K562 (cell line): ENCODE data around the gene UBALD2. TPM values are rescaled to one million over a fixed set of nuclear protein-coding genes. Genes with fewer than 3 reads are reported as not detected.

Source experiments
- ATAC-seq: fragments of 200-7000 bp; cut with Tn5 transposase; 3 replicates; pipeline ENCODE4 v1.9.1; 2020; ENCODE audit warnings: moderate library complexity
- BruUV-seq: library from RNA; stranded (reverse); fragments of 400-500 nt; replicated peaks from 2 replicates; lab custom pipeline; 2021; lab: Mats Ljungman, UMichigan
- CTCF ChIA-PET: fragments of 300-600 bp; formaldehyde crosslinking; extraction: SDS; loops from one replicate; lab custom pipeline; 2021; ENCODE audit warnings: low intra/inter-chr PET ratio; lab: Yijun Ruan, JAX
- POLR2A ChIA-PET: fragments of 300-600, 350-650 bp; sonication (Branson Sonifier 250); formaldehyde crosslinking; extraction: SDS; loops from one replicate; lab custom pipeline; 2021; ENCODE audit warnings: antibody characterized with exemption, inconsistent platforms; lab: Yijun Ruan, JAX
- DNase-seq, 4 experiments: peaks; one replicate each; pipeline versions ENCODE4 v3.0.0 to v3.0.0-alpha.2; 2011 to 2018; ENCODE audit warnings: low spot score in 3 of 4, mixed read lengths in 3 of 4; ENCODE audit errors: extremely low read depth in 1 of 4
- FAIRE-seq: peaks from 2 replicates; lab custom pipeline; 2011; peaks lifted over from hg19 to GRCh38; lab: Jason Lieb, UNC
- H2AFZ ChIP-seq: 2 replicates; pipeline ENCODE4 v1.6.0; 2011; ENCODE audit warnings: low read depth, low read length, control low read depth, inconsistent platforms
- H3K27ac ChIP-seq: fragments of 200-600 bp; 3 replicates; pipeline ENCODE4 v1.8.0; 2011; ENCODE audit warnings: low read depth, mild to moderate bottlenecking, control low read depth, inconsistent platforms, low read length, moderate library complexity, mixed read lengths; ENCODE audit errors: extremely low read depth
- H3K27me3 ChIP-seq, 2 experiments: fragments of 300-600 bp in 1 of 2; 2 replicates in 1 of 2; 3 replicates in 1 of 2; pipeline versions ENCODE4 v1.6.0 to v1.8.0; 2011; ENCODE audit warnings: inconsistent platforms in 2 of 2, low read length in 2 of 2, mild to moderate bottlenecking in 1 of 2, mixed read lengths in 1 of 2, moderate library complexity in 1 of 2; ENCODE audit not compliant: control insufficient read depth in 2 of 2, insufficient read depth in 2 of 2
- H3K36me3 ChIP-seq: fragments of 300-600 bp; 3 replicates; pipeline ENCODE4 v1.8.0; 2011; ENCODE audit warnings: mild to moderate bottlenecking, low read length, inconsistent platforms; ENCODE audit not compliant: control insufficient read depth, insufficient read depth
- H3K4me1 ChIP-seq, 2 experiments: fragments of 200-600 bp in 1 of 2; replicated peaks in 1 of 2; 2 replicates in 1 of 2; 3 replicates in 1 of 2; pipeline versions ENCODE4 v1.5.1 to v1.8.0; 2011; ENCODE audit warnings: inconsistent platforms in 2 of 2, low read length in 2 of 2, mild to moderate bottlenecking in 1 of 2, mixed read lengths in 1 of 2, moderate library complexity in 1 of 2; ENCODE audit not compliant: control insufficient read depth in 2 of 2, insufficient read depth in 2 of 2
- H3K4me2 ChIP-seq: 2 replicates; pipeline ENCODE4 v1.6.1; 2011; ENCODE audit warnings: low read length, control low read depth, inconsistent platforms, mixed read lengths; ENCODE audit not compliant: insufficient read depth
- H3K4me3 ChIP-seq: fragments of 200-600 bp; sonication (generic), shearing (Covaris generic); 2 replicates; pipeline ENCODE4 v1.5.1; 2016; ENCODE audit warnings: control low read depth, inconsistent platforms
- H3K79me2 ChIP-seq: fragments of 200-600 bp; 3 replicates; pipeline ENCODE4 v1.8.0; 2011; ENCODE audit warnings: low read length, inconsistent platforms; ENCODE audit not compliant: control insufficient read depth, insufficient read depth
- H3K9ac ChIP-seq, 2 experiments: 2 replicates each; pipeline versions ENCODE4 v1.6.0 to v1.6.1; 2011; ENCODE audit warnings: low read depth in 2 of 2, low read length in 2 of 2, control low read depth in 1 of 2, inconsistent platforms in 1 of 2, mild to moderate bottlenecking in 1 of 2, mixed read lengths in 1 of 2; ENCODE audit not compliant: insufficient read depth in 1 of 2
- H3K9me1 ChIP-seq: one replicate; pipeline ENCODE4 v1.6.0; 2011; ENCODE audit warnings: inconsistent platforms, mild to moderate bottlenecking, low read length, moderate library complexity; ENCODE audit not compliant: control insufficient read depth, insufficient read depth
- H3K9me3 ChIP-seq: replicated peaks from 2 replicates; pipeline ENCODE4 v1.5.1; 2011; ENCODE audit warnings: low read depth, low read length, inconsistent platforms; ENCODE audit not compliant: control insufficient read depth, insufficient read depth
- H4K20me1 ChIP-seq: replicated peaks from 2 replicates; pipeline ENCODE4 v1.6.1; 2011; ENCODE audit warnings: low read length, inconsistent platforms, mixed read lengths; ENCODE audit not compliant: control insufficient read depth, insufficient read depth
- CEBPG ChIP-seq, 3 experiments: fragments of 200-800 bp in 1 of 3; sonication (Bioruptor generic) in 1 of 3; sonication (generic) in 1 of 3; formaldehyde crosslinking in 1 of 3; IDR thresholded peaks in 2 of 3; conservative IDR thresholded peaks in 1 of 3; 2 replicates each; pipeline versions ENCODE4 v1.6.1 to v1.8.0; 2016 to 2022; ENCODE audit warnings: missing compliant biosample characterization in 2 of 3, missing genetic modification characterization in 2 of 3, mild to moderate bottlenecking in 1 of 3, missing genetic modification reagents in 1 of 3
- DIDO1 ChIP-seq: fragments of 450-650 bp; IDR thresholded peaks from 2 replicates; pipeline ENCODE4 v1.6.1; 2016; ENCODE audit warnings: low read depth, missing biosample characterization, missing genetic modification characterization
- DNMT1 ChIP-seq: fragments of 450-650 bp; IDR thresholded peaks from 2 replicates; pipeline ENCODE4 v1.6.1; 2016; ENCODE audit warnings: antibody characterized with exemption, mild to moderate bottlenecking
- HDAC6 ChIP-seq: IDR thresholded peaks from 2 replicates; pipeline ENCODE4 v1.6.1; 2012; ENCODE audit warnings: low read depth, mild to moderate bottlenecking, control low read depth, inconsistent platforms, low read length, moderate library complexity
- PHF21A ChIP-seq: fragments of 450-650 bp; IDR thresholded peaks from 2 replicates; pipeline ENCODE4 v1.6.1; 2017; ENCODE audit warnings: low read depth, borderline replicate concordance
- PTTG1 ChIP-seq: fragments of 450-650 bp; IDR thresholded peaks from 2 replicates; pipeline ENCODE4 v1.6.1; 2016; ENCODE audit warnings: low read depth, mild to moderate bottlenecking, missing genetic modification characterization, missing compliant biosample characterization
- RAD21 ChIP-seq, 2 experiments: fragments of 250-450 bp in 1 of 2; fragments of 450-650 bp in 1 of 2; sonication (Bioruptor Pico) in 1 of 2; formaldehyde crosslinking in 1 of 2; IDR thresholded peaks in 1 of 2; conservative IDR thresholded peaks in 1 of 2; 2 replicates each; pipeline versions ENCODE4 v1.4.0 to v1.8.0; 2020 to 2022; ENCODE audit warnings: mild to moderate bottlenecking in 2 of 2, moderate library complexity in 1 of 2
- SUPT5H ChIP-seq: fragments of 450-650 bp; IDR thresholded peaks from 2 replicates; pipeline ENCODE4 v1.6.1; 2016
- ZNF197 ChIP-seq: fragments of 200-800 bp; sonication (Bioruptor generic); IDR thresholded peaks from 2 replicates; pipeline ENCODE4 v1.6.1; 2016; ENCODE audit warnings: low read depth, missing genetic modification characterization, missing compliant biosample characterization
- ZNF217 ChIP-seq: sonication (generic); formaldehyde crosslinking; IDR thresholded peaks from 2 replicates; pipeline ENCODE4 v1.8.0; 2022; ENCODE audit warnings: mild to moderate bottlenecking, missing genetic modification reagents
- ZNF263 ChIP-seq: sonication (generic); formaldehyde crosslinking; IDR thresholded peaks from 2 replicates; pipeline ENCODE4 v1.8.0; 2022; ENCODE audit warnings: mild to moderate bottlenecking, missing genetic modification reagents, borderline replicate concordance
- ZNF384 ChIP-seq: IDR thresholded peaks from 2 replicates; pipeline ENCODE4 v1.6.1; 2012; ENCODE audit warnings: low read depth, low read length, improper control_type of control experiment
- WGBS: fragments of 100-300 bp; shearing (Covaris generic); methylation state at CpG from one replicate; pipeline ENCODE4 v1.1.6; 2016; ENCODE audit warnings: low coverage, mixed read lengths; ENCODE audit not compliant: insufficient coverage; ENCODE audit errors: missing lambda C conversion rate; 5-methylcytosine and 5-hydroxymethylcytosine counted together
- in situ Hi-C: fragments of 300-500 bp; cut with MboI; formaldehyde crosslinking; loops from 4 replicates; pipeline ENCODE4 v1.15.0; 2018; ENCODE audit warnings: inconsistent platforms, mixed read lengths
- intact Hi-C: fragments of 100-400 bp; cut with micrococcal nuclease; formaldehyde crosslinking; loops from 2 replicates; pipeline ENCODE4 v1.14.2; 2022
- polyA plus RNA-seq, 8 experiments: library from polyadenylated mRNA; depleted of rRNA in 4 of 8; stranded (reverse) in 5 of 8; unstranded in 3 of 8; fragments of >200 nt; fragmentation: Nextera tagmentation in 2 of 8; fragmentation: Illumina TruSeq in 1 of 8; extraction: Ambion mirVana in 2 of 8; extraction: Trizol in 1 of 8; gene quantifications; 2 replicates each; pipeline versions ENCODE4 v1.2.1 to v1.2.3, GENCODE V29; 2011 to 2014; ENCODE audit warnings: inconsistent platforms in 1 of 8, missing spikeins in 1 of 8
- total RNA-seq, 7 experiments: library from RNA; depleted of rRNA in 6 of 7; stranded (reverse); fragments of >200 nt in 6 of 7; fragmentation: Illumina TruSeq in 2 of 7; extraction: Trizol in 2 of 7; gene quantifications; 2 replicates each; pipeline versions ENCODE4 v1.2.1 to v1.2.3, GENCODE V29; 2011 to 2021; ENCODE audit warnings: low replicate concordance in 1 of 7
- TF ChIP-seq, protein P1 (sequence below), 2 experiments: fragments of 450-650 bp in 1 of 2; sonication (generic) in 1 of 2; formaldehyde crosslinking in 1 of 2; IDR thresholded peaks; 2 replicates each; pipeline versions ENCODE4 v1.7.1 to v1.9.0; 2016 to 2022; ENCODE audit warnings: inconsistent platforms in 1 of 2, mild to moderate bottlenecking in 1 of 2, missing genetic modification reagents in 1 of 2

UBALD2 gene
- total and polyA plus RNA-seq, 9 of the 15 experiments (the other 6 are each of a cell fraction or from before 2014, with no cell fraction given): 2.3 to 94.1 (median 25.3) TPM

DNA sequence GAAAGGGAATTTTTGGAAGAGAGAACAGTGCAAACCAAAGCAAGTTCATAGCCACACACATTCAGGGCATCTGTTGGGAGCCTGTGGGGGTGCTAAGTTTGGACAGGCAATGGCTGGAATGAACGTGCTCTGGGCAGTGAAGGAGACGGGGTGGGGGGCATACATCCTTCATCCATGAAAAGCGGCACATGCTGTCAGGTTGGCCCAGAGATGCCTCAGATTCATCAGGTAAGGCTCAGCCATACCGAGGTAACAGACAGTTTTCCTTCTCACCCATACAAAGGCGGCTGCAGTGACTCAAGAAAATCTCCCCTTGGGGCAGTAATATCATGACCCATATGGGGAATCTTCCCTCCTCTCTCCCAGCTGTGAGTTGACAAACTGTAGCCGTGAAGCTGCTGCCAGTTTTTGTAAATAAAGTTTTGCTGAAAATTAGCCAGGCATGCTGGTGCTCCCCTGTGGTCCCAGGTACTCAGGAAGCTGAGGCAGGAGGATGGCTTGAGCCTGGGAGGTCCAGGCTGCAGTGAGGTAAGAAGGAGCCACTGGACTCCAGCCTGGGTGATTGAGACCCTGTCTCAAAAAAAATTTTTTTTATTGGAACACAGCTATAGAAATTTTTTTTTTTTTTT lies 9.2 kb upstream of the UBALD2 start:
- H4K20me1 ChIP-seq: no peaks in the 10 kb centered on the region
- H3K79me2 ChIP-seq: no peaks in the 10 kb centered on the region
- peaks cover 0 to 3% of the 10 kb centered on the region in 2 experiments for H3K4me1 ChIP-seq
- in situ Hi-C loops: no loop called here
- no peak overlapping the region; a peak in 1 of 4 replicates for H3K9ac ChIP-seq
- ATAC-seq: no peak; the same call in 2 of the 3 replicates
- POLR2A ChIA-PET: interaction anchor here (0.6 to 17.8 kb wide), 6 partner anchors 8 to 45 kb away, joined by 3 to 227 read pairs (median 6); partner anchors contain the start of genes RNF157 and UBALD2
- H3K27ac ChIP-seq: no peak overlapping the region
- no peak for DNase-seq
- 25% methylated on average over 6 of the region's 6 CpGs for WGBS
- no peaks in the 10 kb centered on the region for H3K9me3 ChIP-seq
- no peaks in the 10 kb centered on the region for H3K36me3 ChIP-seq
- no peak overlapping the region for H3K4me2 ChIP-seq
- BruUV-seq: no TSS peak
- no peaks in the 10 kb centered on the region for H3K27me3 ChIP-seq
- H3K4me3 ChIP-seq: no peak overlapping the region
- H3K9me1 ChIP-seq: no peaks in the 10 kb centered on the region
- FAIRE-seq: no peak
- H2AFZ ChIP-seq: no peak overlapping the region
- CTCF ChIA-PET: no interaction called here
- intact Hi-C loops: no loop called here
- TF ChIP-seq PHF21A: no peak
- TF ChIP-seq PTTG1 (tag): no peak
- no peak for TF ChIP-seq CEBPG (CRISPR knock-in tag; IDR thresholded peaks at IDR 0.05)
- TF ChIP-seq CEBPG (tag; conservative IDR thresholded peaks at IDR 0.05 in 1 of 2, IDR thresholded peaks at IDR 0.05 in 1 of 2): no peak
- no peak for TF ChIP-seq HDAC6
- no peak for TF ChIP-seq ZNF197 (CRISPR knock-in tag)
- TF ChIP-seq, protein P1, sequence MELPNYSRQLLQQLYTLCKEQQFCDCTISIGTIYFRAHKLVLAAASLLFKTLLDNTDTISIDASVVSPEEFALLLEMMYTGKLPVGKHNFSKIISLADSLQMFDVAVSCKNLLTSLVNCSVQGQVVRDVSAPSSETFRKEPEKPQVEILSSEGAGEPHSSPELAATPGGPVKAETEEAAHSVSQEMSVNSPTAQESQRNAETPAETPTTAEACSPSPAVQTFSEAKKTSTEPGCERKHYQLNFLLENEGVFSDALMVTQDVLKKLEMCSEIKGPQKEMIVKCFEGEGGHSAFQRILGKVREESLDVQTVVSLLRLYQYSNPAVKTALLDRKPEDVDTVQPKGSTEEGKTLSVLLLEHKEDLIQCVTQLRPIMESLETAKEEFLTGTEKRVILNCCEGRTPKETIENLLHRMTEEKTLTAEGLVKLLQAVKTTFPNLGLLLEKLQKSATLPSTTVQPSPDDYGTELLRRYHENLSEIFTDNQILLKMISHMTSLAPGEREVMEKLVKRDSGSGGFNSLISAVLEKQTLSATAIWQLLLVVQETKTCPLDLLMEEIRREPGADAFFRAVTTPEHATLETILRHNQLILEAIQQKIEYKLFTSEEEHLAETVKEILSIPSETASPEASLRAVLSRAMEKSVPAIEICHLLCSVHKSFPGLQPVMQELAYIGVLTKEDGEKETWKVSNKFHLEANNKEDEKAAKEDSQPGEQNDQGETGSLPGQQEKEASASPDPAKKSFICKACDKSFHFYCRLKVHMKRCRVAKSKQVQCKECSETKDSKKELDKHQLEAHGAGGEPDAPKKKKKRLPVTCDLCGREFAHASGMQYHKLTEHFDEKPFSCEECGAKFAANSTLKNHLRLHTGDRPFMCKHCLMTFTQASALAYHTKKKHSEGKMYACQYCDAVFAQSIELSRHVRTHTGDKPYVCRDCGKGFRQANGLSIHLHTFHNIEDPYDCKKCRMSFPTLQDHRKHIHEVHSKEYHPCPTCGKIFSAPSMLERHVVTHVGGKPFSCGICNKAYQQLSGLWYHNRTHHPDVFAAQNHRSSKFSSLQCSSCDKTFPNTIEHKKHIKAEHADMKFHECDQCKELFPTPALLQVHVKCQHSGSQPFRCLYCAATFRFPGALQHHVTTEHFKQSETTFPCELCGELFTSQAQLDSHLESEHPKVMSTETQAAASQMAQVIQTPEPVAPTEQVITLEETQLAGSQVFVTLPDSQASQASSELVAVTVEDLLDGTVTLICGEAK (IDR thresholded peaks at IDR 0.05): peak; percentile 95
- TF ChIP-seq, protein P1 (CRISPR knock-in tag; IDR thresholded peaks at IDR 0.05): peak; percentile 90
- TF ChIP-seq DNMT1: no peak
- TF ChIP-seq SUPT5H: no peak
- no peak for TF ChIP-seq ZNF263 (CRISPR knock-in tag)
- TF ChIP-seq ZNF384: peak; percentile 83
- no peak for TF ChIP-seq DIDO1
- no peak for TF ChIP-seq RAD21 (CRISPR knock-in tag; conservative IDR thresholded peaks at IDR 0.05 in 1 of 2, IDR thresholded peaks at IDR 0.05 in 1 of 2)
- TF ChIP-seq ZNF217 (CRISPR knock-in tag): no peak
